OCI-LY1 (cell line): ENCODE data around the gene KIDINS220.

Source experiments
- H2AFZ ChIP-seq: fragments of 200-600 bp; sonication (generic), shearing (Covaris generic); 2 replicates; pipeline ENCODE4 v1.6.0; 2014; ENCODE audit warnings: antibody characterized with exemption, mild to moderate bottlenecking, low read length
- H3F3A ChIP-seq: fragments of 200-600 bp; sonication (generic), shearing (Covaris generic); 2 replicates; pipeline ENCODE4 v1.6.0; 2014; ENCODE audit warnings: mild to moderate bottlenecking, antibody characterized with exemption, low read length, moderate library complexity; ENCODE audit not compliant: insufficient read depth
- H3K27ac ChIP-seq: fragments of 200-600 bp; sonication (generic); 2 replicates; pipeline ENCODE4 v1.5.1; 2014; ENCODE audit warnings: low read length, mixed run types, mild to moderate bottlenecking, low read depth; ENCODE audit not compliant: poor library complexity, severe bottlenecking
- H3K27me3 ChIP-seq: fragments of 200-600 bp; sonication (generic); 2 replicates; pipeline ENCODE4 v1.6.0; 2014; ENCODE audit warnings: antibody characterized with exemption, mild to moderate bottlenecking, low read length, moderate library complexity; ENCODE audit not compliant: insufficient read depth
- H3K36me3 ChIP-seq: fragments of 200-600 bp; sonication (generic); 2 replicates; pipeline ENCODE4 v1.6.1; 2014; ENCODE audit warnings: mild to moderate bottlenecking, antibody characterized with exemption, low read length, moderate library complexity, mixed read lengths; ENCODE audit not compliant: insufficient read depth
- H3K4me1 ChIP-seq: fragments of 200-600 bp; sonication (generic); 2 replicates; pipeline ENCODE4 v1.5.1; 2014; ENCODE audit warnings: mild to moderate bottlenecking, low read length, moderate library complexity; ENCODE audit not compliant: insufficient read depth, severe bottlenecking
- H3K4me2 ChIP-seq: fragments of 200-600 bp; sonication (generic), shearing (Covaris generic); 2 replicates; pipeline ENCODE4 v1.6.1; 2014; ENCODE audit warnings: low read length
- H3K4me3 ChIP-seq: fragments of 200-600 bp; sonication (generic); 2 replicates; pipeline ENCODE4 v1.5.1; 2014; ENCODE audit warnings: low read length, low read depth, mild to moderate bottlenecking, mixed read lengths; ENCODE audit not compliant: poor library complexity, severe bottlenecking
- H3K79me2 ChIP-seq: fragments of 200-600 bp; shearing (Covaris generic); 2 replicates; pipeline ENCODE4 v1.6.1; 2016; ENCODE audit warnings: mixed run types, low read length, mixed read lengths; ENCODE audit not compliant: insufficient read depth
- H3K9ac ChIP-seq: fragments of 200-600 bp; sonication (generic), shearing (Covaris generic); 2 replicates; pipeline ENCODE4 v1.6.1; 2014; ENCODE audit warnings: mild to moderate bottlenecking, low read length, mixed read lengths
- H3K9me2 ChIP-seq: fragments of 200-600 bp; sonication (generic), shearing (Covaris generic); 2 replicates; pipeline ENCODE4 v1.6.1; 2014; ENCODE audit warnings: low read depth, mild to moderate bottlenecking, low read length, mixed read lengths
- H3K9me3 ChIP-seq: fragments of 200-600 bp; shearing (Covaris generic); 2 replicates; pipeline ENCODE4 v1.6.1; 2014; ENCODE audit warnings: low read length, mixed read lengths
- H4K20me1 ChIP-seq: fragments of 200-600 bp; sonication (generic), shearing (Covaris generic); 2 replicates; pipeline ENCODE4 v1.6.0; 2016; ENCODE audit warnings: mild to moderate bottlenecking, low read length; ENCODE audit not compliant: insufficient read depth
- EZH2 ChIP-seq: fragments of 200-600 bp; sonication (generic), shearing (Covaris generic); IDR thresholded peaks from 2 replicates; pipeline ENCODE4 v1.8.0; 2017; ENCODE audit warnings: borderline replicate concordance, mixed run types, mild to moderate bottlenecking, antibody characterized with exemption, low read length, moderate library complexity, mixed read lengths
- TF ChIP-seq, protein P1 (sequence below): fragments of 200-600 bp; sonication (generic), shearing (Covaris generic); IDR thresholded peaks from 2 replicates; pipeline ENCODE4 v1.5.1; 2017; ENCODE audit warnings: mild to moderate bottlenecking, antibody characterized with exemption, low read length, moderate library complexity, mixed read lengths

KIDINS220 gene

DNA sequence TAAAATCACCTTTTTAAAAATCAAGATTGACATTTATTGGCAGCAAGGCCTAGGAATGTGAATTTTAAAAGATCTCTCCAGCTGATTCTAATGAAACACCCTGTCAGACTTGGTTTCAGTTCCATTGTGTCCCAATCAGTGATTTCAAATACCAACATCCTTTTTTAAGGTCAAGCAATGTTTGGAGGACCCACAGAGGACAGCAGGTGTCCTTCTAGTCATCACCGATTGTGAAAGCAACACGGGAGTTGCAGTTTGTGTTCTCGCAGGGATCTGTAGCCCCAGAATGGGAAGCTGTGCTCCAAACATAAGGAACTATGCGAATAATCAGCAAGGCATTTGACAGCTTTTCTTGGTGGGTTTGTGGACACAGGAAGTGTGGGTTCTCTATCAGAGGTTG lies 4.5 kb upstream of the KIDINS220 start:
- no peak for TF ChIP-seq EZH2
- TF ChIP-seq, protein P1, sequence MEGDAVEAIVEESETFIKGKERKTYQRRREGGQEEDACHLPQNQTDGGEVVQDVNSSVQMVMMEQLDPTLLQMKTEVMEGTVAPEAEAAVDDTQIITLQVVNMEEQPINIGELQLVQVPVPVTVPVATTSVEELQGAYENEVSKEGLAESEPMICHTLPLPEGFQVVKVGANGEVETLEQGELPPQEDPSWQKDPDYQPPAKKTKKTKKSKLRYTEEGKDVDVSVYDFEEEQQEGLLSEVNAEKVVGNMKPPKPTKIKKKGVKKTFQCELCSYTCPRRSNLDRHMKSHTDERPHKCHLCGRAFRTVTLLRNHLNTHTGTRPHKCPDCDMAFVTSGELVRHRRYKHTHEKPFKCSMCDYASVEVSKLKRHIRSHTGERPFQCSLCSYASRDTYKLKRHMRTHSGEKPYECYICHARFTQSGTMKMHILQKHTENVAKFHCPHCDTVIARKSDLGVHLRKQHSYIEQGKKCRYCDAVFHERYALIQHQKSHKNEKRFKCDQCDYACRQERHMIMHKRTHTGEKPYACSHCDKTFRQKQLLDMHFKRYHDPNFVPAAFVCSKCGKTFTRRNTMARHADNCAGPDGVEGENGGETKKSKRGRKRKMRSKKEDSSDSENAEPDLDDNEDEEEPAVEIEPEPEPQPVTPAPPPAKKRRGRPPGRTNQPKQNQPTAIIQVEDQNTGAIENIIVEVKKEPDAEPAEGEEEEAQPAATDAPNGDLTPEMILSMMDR, result no peak
- Histone ChIP-seq H2AFZ (no peak overlapping the region), H4K20me1 (no peaks in the 10 kb centered on the region), H3K4me3 (no peak overlapping the region), H3K36me3 (no peaks in the 10 kb centered on the region), H3K27ac (no peak overlapping the region), H3K9me3 (no peaks in the 10 kb centered on the region), H3K9me2 (no peaks in the 10 kb centered on the region), H3K27me3 (no peaks in the 10 kb centered on the region; the same call in 1 of the 2 replicates), H3K4me2 (no peak overlapping the region), H3K9ac (no peak overlapping the region), H3K79me2 (no peaks in the 10 kb centered on the region), H3F3A (no peaks in the 10 kb centered on the region), H3K4me1 (no peaks in the 10 kb centered on the region)

- TF ChIP-seq EZH2, result no peak
- TF ChIP-seq, protein P1, result no peak
- Histone ChIP-seq H3K27me3 (no peaks in the 10 kb centered on the region; the same call in 1 of the 2 replicates), H3K4me1 (peaks cover 11% of the 10 kb centered on the region), H3K79me2 (no peaks in the 10 kb centered on the region), H2AFZ (no peak overlapping the region), H3F3A (no peaks in the 10 kb centered on the region), H3K36me3 (no peaks in the 10 kb centered on the region), H3K9me2 (no peaks in the 10 kb centered on the region), H3K4me3 (no peak overlapping the region), H3K9me3 (no peaks in the 10 kb centered on the region), H3K9ac (no peak overlapping the region), H3K4me2 (no peak overlapping the region), H4K20me1 (no peaks in the 10 kb centered on the region), H3K27ac (no peak overlapping the region)
These were observed 3.2 kb upstream of the KIDINS220 start for GRCh38 chr2:8840475-8841091.

GRCh38 chr2:8839189-8839965 lies 2.0 kb upstream of the KIDINS220 start:
- Histone ChIP-seq H4K20me1 (no peaks in the 10 kb centered on the region), H2AFZ (no peak overlapping the region), H3K27me3 (no peaks in the 10 kb centered on the region; the same call in 1 of the 2 replicates), H3K9ac (no peak overlapping the region), H3K36me3 (no peaks in the 10 kb centered on the region), H3K9me2 (no peaks in the 10 kb centered on the region), H3F3A (no peaks in the 10 kb centered on the region), H3K79me2 (0 out of 2 replicates have a peak, but pooled peaks cover 2% of the 10 kb centered on the region), H3K4me3 (no peak overlapping the region), H3K4me2 (no peak overlapping the region), H3K27ac (no peak overlapping the region), H3K4me1 (peaks cover 14% of the 10 kb centered on the region), H3K9me3 (no peaks in the 10 kb centered on the region)
- TF ChIP-seq, protein P1, result no peak
- no peak for TF ChIP-seq EZH2
